K562 (cell line): ENCODE results near the gene KLK1. TPM values are rescaled to one million over a fixed set of nuclear protein-coding genes. Genes with fewer than 3 reads are reported as not detected.
A peak's percentile ranks its signal among the peaks of the same experiment; 100 is the strongest.

Source experiments
- CC2D1A ChIP-seq: fragments of 450-650 bp; IDR thresholded peaks from 2 replicates; pipeline ENCODE4 v1.6.1; 2017; ENCODE audit warnings: mild to moderate bottlenecking
- E2F3 ChIP-seq: fragments of 250-450 bp; sonication (Bioruptor Pico); IDR thresholded peaks from 2 replicates; pipeline ENCODE4 v1.4.0; 2020; ENCODE audit warnings: mild to moderate bottlenecking
- FOXJ2 ChIP-seq: fragments of 200-800 bp; sonication (Bioruptor generic); IDR thresholded peaks from 2 replicates; pipeline ENCODE4 v1.6.1; 2016; ENCODE audit warnings: missing genetic modification characterization, missing compliant biosample characterization
- HLTF ChIP-seq: fragments of 450-650 bp; IDR thresholded peaks from 2 replicates; pipeline ENCODE4 v1.6.1; 2016
- IRF9 ChIP-seq: fragments of 450-650 bp; IDR thresholded peaks from 2 replicates; pipeline ENCODE4 v1.6.1; 2016; ENCODE audit warnings: missing biosample characterization, missing genetic modification characterization
- KAT8 ChIP-seq: fragments of 450-650 bp; IDR thresholded peaks from 2 replicates; pipeline ENCODE4 v1.6.1; 2016; ENCODE audit warnings: low read depth, mild to moderate bottlenecking
- MIER1 ChIP-seq: fragments of 450-650 bp; IDR thresholded peaks from 2 replicates; pipeline ENCODE4 v1.6.1; 2016; ENCODE audit warnings: antibody characterized with exemption, mild to moderate bottlenecking, low read depth
- NCOA2 ChIP-seq, 2 experiments: fragments of 450-650 bp; IDR thresholded peaks; 2 replicates each; pipeline ENCODE4 v1.6.1; 2018; ENCODE audit warnings: mild to moderate bottlenecking in 2 of 2, moderate library complexity in 1 of 2; ENCODE audit not compliant: partially characterized antibody in 2 of 2
- NFIX ChIP-seq: fragments of 250-450 bp; sonication (Bioruptor Pico); IDR thresholded peaks from 2 replicates; pipeline ENCODE4 v1.4.0; 2020; ENCODE audit warnings: low read depth, mild to moderate bottlenecking, moderate library complexity
- NRF1 ChIP-seq, 2 experiments: fragments of 450-650 bp; IDR thresholded peaks in 1 of 2; conservative IDR thresholded peaks in 1 of 2; 2 replicates each; pipeline ENCODE4 v1.6.1; 2014; ENCODE audit warnings: mild to moderate bottlenecking in 2 of 2
- POLR2G ChIP-seq: fragments of 200-400 bp; formaldehyde crosslinking; IDR thresholded peaks from 2 replicates; pipeline ENCODE4 v1.6.1; 2017; ENCODE audit warnings: low read depth, mild to moderate bottlenecking, antibody characterized with exemption, low read length, moderate library complexity
- RBM39 ChIP-seq: fragments of 200-400 bp; formaldehyde crosslinking; optimal IDR thresholded peaks from 2 replicates; pipeline ENCODE3; 2018; ENCODE audit warnings: low read depth, low read length
- SMARCA5 ChIP-seq: fragments of 450-650 bp; IDR thresholded peaks from 2 replicates; pipeline ENCODE4 v1.6.1; 2016
- TRIM25 ChIP-seq: fragments of 450-650 bp; IDR thresholded peaks from 2 replicates; pipeline ENCODE4 v1.7.0; 2016; ENCODE audit warnings: borderline replicate concordance
- ZBTB11 ChIP-seq, 3 experiments: fragments of 200-800 bp in 1 of 3; fragments of 250-450 bp in 1 of 3; fragments of 450-650 bp in 1 of 3; sonication (Bioruptor Pico) in 1 of 3; sonication (Bioruptor generic) in 1 of 3; formaldehyde crosslinking in 1 of 3; IDR thresholded peaks; 2 replicates each; pipeline versions ENCODE4 v1.6.1 to v1.8.0; 2016 to 2022; ENCODE audit warnings: mild to moderate bottlenecking in 2 of 3, missing genetic modification characterization in 2 of 3, missing compliant biosample characterization in 1 of 3, moderate library complexity in 1 of 3
- ZNF146 ChIP-seq: IDR thresholded peaks from one replicate; pipeline ENCODE4 v1.6.1; 2018; ENCODE audit warnings: missing compliant biosample characterization; ENCODE audit not compliant: unreplicated experiment
- polyA plus RNA-seq, 8 experiments: library from polyadenylated mRNA; depleted of rRNA in 4 of 8; stranded (reverse) in 5 of 8; unstranded in 3 of 8; fragments of >200 nt; fragmentation: Nextera tagmentation in 2 of 8; fragmentation: Illumina TruSeq in 1 of 8; extraction: Ambion mirVana in 2 of 8; extraction: Trizol in 1 of 8; gene quantifications; 2 replicates each; pipeline versions ENCODE4 v1.2.1 to v1.2.3, GENCODE V29; 2011 to 2014; ENCODE audit warnings: inconsistent platforms in 1 of 8, missing spikeins in 1 of 8
- total RNA-seq, 7 experiments: library from RNA; depleted of rRNA in 6 of 7; stranded (reverse); fragments of >200 nt in 6 of 7; fragmentation: Illumina TruSeq in 2 of 7; extraction: Trizol in 2 of 7; gene quantifications; 2 replicates each; pipeline versions ENCODE4 v1.2.1 to v1.2.3, GENCODE V29; 2011 to 2021; ENCODE audit warnings: low replicate concordance in 1 of 7
- TF ChIP-seq, protein P1 (sequence below): sonication (generic); formaldehyde crosslinking; IDR thresholded peaks from 2 replicates; pipeline ENCODE4 v1.8.0; 2022; ENCODE audit warnings: mild to moderate bottlenecking, missing genetic modification reagents
- TF ChIP-seq, protein P2 (sequence below): fragments of 250-450 bp; sonication (Bioruptor Pico); IDR thresholded peaks from 2 replicates; pipeline ENCODE4 v1.5.0; 2020; ENCODE audit warnings: mild to moderate bottlenecking, borderline replicate concordance

Gene KLK1
- total and polyA plus RNA-seq, 9 of the 15 experiments (the other 6 are each of a cell fraction or from before 2014, with no cell fraction given): 0.87 to 15.4 (median 9.1) TPM

DNA sequence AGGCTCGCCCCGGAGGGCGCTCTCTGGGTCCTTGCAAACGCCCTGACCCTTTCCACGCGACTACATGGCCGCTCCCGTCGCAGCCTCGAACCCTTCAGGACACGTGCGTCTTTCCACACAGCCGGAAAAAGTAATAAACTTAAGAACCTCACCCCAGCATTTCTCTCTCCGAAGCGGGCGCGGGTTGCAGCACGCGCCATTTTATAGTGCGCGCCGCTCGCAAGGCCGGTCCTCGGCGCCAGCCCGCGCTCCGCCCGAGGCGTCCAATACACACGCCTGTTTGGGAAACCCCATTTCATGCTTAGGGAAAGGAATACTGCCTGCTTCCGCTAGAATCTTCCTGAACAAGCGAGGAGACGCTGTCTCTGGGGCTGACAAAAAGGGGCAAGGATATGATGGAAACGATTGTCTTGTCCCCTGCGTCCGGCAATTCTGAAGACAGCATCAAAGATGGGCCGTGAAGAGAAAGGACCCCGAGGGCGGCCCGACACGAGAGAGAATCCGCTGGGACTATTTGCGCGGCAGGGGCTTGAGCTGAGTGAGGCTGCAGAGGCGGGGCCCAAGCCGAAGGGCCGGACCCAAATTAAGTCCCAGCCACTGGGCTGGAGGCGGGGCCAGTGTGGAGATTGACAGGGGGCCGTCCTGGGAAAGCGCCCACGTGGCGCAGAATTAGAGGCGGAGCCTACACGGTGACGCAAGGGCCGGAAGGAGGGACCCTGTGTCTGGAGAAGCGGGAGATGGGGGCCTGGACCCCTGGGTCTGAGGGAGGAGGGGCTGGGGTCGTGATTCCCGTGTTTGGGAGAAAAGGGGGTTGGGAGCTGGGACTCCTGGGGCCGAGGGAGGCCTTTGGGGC lies 18.9 kb downstream of the KLK1 start (continued):
- TF ChIP-seq ZNF146 (CRISPR knock-in tag) (no peak), CC2D1A (no peak), POLR2G (peak; percentile 100), NFIX (CRISPR knock-in tag) (0 out of 2 replicates have a peak, but pooled peaks have one; percentile 27), KAT8 (0 out of 2 replicates have a peak, but pooled peaks have one; percentile 55), MIER1 (no peak), IRF9 (no peak), NRF1 (conservative IDR thresholded peaks at IDR 0.05 in 1 of 2, IDR thresholded peaks at IDR 0.05 in 1 of 2) (peak; percentile 81 to 82), HLTF (peak; percentile 79), FOXJ2 (tag) (no peak), NCOA2 (IDR thresholded peaks at IDR 0.05; ENCODE audit: partially characterized antibody in 2 of 2) (peak in 1 of 2 experiments; percentile 100), E2F3 (CRISPR knock-in tag) (peak; percentile 98), RBM39 (peak; percentile 55), TRIM25 (no peak), ZBTB11 (CRISPR knock-in tag; IDR thresholded peaks at IDR 0.05) (0 out of 6 replicates have a peak, but pooled peaks of 1 of the 3 experiments have one; percentile 29), SMARCA5 (no peak)
- TF ChIP-seq, protein P1, sequence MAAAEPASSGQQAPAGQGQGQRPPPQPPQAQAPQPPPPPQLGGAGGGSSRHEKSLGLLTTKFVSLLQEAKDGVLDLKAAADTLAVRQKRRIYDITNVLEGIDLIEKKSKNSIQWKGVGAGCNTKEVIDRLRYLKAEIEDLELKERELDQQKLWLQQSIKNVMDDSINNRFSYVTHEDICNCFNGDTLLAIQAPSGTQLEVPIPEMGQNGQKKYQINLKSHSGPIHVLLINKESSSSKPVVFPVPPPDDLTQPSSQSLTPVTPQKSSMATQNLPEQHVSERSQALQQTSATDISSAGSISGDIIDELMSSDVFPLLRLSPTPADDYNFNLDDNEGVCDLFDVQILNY: no peak
- TF ChIP-seq, protein P2, sequence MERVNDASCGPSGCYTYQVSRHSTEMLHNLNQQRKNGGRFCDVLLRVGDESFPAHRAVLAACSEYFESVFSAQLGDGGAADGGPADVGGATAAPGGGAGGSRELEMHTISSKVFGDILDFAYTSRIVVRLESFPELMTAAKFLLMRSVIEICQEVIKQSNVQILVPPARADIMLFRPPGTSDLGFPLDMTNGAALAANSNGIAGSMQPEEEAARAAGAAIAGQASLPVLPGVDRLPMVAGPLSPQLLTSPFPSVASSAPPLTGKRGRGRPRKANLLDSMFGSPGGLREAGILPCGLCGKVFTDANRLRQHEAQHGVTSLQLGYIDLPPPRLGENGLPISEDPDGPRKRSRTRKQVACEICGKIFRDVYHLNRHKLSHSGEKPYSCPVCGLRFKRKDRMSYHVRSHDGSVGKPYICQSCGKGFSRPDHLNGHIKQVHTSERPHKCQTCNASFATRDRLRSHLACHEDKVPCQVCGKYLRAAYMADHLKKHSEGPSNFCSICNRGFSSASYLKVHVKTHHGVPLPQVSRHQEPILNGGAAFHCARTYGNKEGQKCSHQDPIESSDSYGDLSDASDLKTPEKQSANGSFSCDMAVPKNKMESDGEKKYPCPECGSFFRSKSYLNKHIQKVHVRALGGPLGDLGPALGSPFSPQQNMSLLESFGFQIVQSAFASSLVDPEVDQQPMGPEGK (CRISPR knock-in tag): no peak
